Lung (tissue), 12 donors: ENCODE measurements around the gene GYG2. TPM values are rescaled to one million over a fixed set of nuclear protein-coding genes. Genes with fewer than 3 reads are reported as not detected.
"Not testable (repeated sequence)": the region's sequence is repeated elsewhere in the genome, so short reads cannot be mapped to it uniquely, and the experiment has no call there.

Experiments
- ATAC-seq: fragments of 200-7000 bp; cut with Tn5 transposase; one replicate; pipeline ENCODE4 v1.9.1; 2020; ENCODE audit warnings: moderate number of reproducible peaks; ENCODE audit not compliant: insufficient read depth, low FRiP score
- DNase-seq, 3 donors: peaks; one replicate each; pipeline ENCODE4 v3.0.0-alpha.2; 2013 to 2017
- H3K27ac ChIP-seq, 2 donors: one replicate each; pipeline ENCODE4 v1.5.1; 2013; ENCODE audit warnings: mild to moderate bottlenecking in 2 of 2, moderate library complexity in 2 of 2, control low read depth in 1 of 2, inconsistent platforms in 1 of 2, low read depth in 1 of 2, low read length in 1 of 2
- H3K27me3 ChIP-seq, 3 donors: one replicate each; pipeline ENCODE4 v1.5.1; 2013; ENCODE audit warnings: low read length in 2 of 3; ENCODE audit not compliant: control insufficient read depth in 3 of 3, insufficient read depth in 3 of 3
- H3K36me3 ChIP-seq, 4 donors: one replicate each; pipeline ENCODE4 v1.5.1; 2013; ENCODE audit warnings: low read length in 4 of 4, mild to moderate bottlenecking in 1 of 4, moderate library complexity in 1 of 4; ENCODE audit not compliant: control insufficient read depth in 4 of 4, insufficient read depth in 4 of 4
- H3K4me1 ChIP-seq, 5 donors: one replicate each; pipeline ENCODE4 v1.5.1; 2013; ENCODE audit warnings: low read length in 5 of 5, mild to moderate bottlenecking in 2 of 5, moderate library complexity in 1 of 5; ENCODE audit not compliant: control insufficient read depth in 5 of 5, insufficient read depth in 5 of 5
- H3K4me3 ChIP-seq: one replicate; pipeline ENCODE4 v1.5.1; 2013; ENCODE audit warnings: mild to moderate bottlenecking, control low read depth, moderate library complexity
- H3K9ac ChIP-seq, 2 donors: one replicate each; pipeline ENCODE4 v1.5.1; 2013; ENCODE audit warnings: low read length in 2 of 2, control low read depth in 1 of 2; ENCODE audit not compliant: insufficient read depth in 1 of 2
- H3K9me3 ChIP-seq, 4 donors: one replicate each; pipeline ENCODE4 v1.5.1; 2013; ENCODE audit warnings: low read length in 3 of 4, mild to moderate bottlenecking in 1 of 4, moderate library complexity in 1 of 4; ENCODE audit not compliant: control insufficient read depth in 4 of 4, insufficient read depth in 3 of 4
- WGBS, 2 donors: extraction: QIAGEN DNeasy Blood & Tissue Kit; methylation state at CpG; one replicate each; pipeline ENCODE4 v1.1.7; 2013; 5-methylcytosine and 5-hydroxymethylcytosine counted together
- polyA plus RNA-seq, 2 donors: library from polyadenylated mRNA; stranded (reverse); fragments of 200-250 nt; gene quantifications; one replicate each; pipeline ENCODE4 v1.2.1, GENCODE V29; 2013
- total RNA-seq, 2 donors: library from RNA; depleted of rRNA in 1 of 2; stranded (reverse); fragments of >200 nt in 1 of 2; gene quantifications; one replicate each; pipeline ENCODE4 v1.2.1, GENCODE V29; 2014 to 2021
- TF ChIP-seq, protein P1 (sequence below): IDR thresholded peaks from 2 replicates; pipeline ENCODE4 v1.5.1; 2012; ENCODE audit warnings: mild to moderate bottlenecking; ENCODE audit errors: control extremely low read depth, extremely low read depth
- donor health status: control.
- donor health status: control.
- donor health status: Bipolar disorder and iron deficiency.
- donor health status: healthy.
- donor health status: DM: yes; HTN: yes; CAD: no.

The GYG2 gene
- total and polyA plus RNA-seq, 4 donors: 0.59 to 5.4 (median 2.7) TPM

DNA sequence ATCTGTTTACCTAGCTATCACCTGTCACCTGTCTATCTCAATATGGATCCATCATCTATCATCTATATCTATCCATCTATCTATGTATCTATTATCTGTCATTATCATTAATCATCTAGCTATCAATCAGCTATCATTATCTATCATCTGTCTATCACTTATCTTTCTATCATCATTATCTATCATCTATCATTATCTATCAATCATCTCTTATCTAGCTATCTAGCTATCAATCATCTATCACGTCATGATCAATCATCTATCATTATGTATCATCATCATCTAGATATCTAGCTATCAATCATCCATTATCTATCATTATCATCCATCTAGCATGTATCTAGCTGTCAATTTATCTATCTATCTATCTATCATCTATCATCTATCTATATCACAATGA is 92.5 kb downstream of the GYG2 start:
- DNase-seq (peak in 1 of 3 donors; percentile 11), ATAC-seq (no peak)
- no peaks in the 10 kb centered on the region for H3K9me3 ChIP-seq
- H3K4me1 ChIP-seq: no peaks in the 10 kb centered on the region
- H3K27ac ChIP-seq: no peak overlapping the region
- peaks cover 0 to 10% (median 0%) of the 10 kb centered on the region in 3 donors for H3K27me3 ChIP-seq
- no peak overlapping the region for H3K4me3 ChIP-seq
- H3K36me3 ChIP-seq: peaks cover 2 to 32% (median 5%) of the 10 kb centered on the region in 4 donors
- TF ChIP-seq, protein P1, sequence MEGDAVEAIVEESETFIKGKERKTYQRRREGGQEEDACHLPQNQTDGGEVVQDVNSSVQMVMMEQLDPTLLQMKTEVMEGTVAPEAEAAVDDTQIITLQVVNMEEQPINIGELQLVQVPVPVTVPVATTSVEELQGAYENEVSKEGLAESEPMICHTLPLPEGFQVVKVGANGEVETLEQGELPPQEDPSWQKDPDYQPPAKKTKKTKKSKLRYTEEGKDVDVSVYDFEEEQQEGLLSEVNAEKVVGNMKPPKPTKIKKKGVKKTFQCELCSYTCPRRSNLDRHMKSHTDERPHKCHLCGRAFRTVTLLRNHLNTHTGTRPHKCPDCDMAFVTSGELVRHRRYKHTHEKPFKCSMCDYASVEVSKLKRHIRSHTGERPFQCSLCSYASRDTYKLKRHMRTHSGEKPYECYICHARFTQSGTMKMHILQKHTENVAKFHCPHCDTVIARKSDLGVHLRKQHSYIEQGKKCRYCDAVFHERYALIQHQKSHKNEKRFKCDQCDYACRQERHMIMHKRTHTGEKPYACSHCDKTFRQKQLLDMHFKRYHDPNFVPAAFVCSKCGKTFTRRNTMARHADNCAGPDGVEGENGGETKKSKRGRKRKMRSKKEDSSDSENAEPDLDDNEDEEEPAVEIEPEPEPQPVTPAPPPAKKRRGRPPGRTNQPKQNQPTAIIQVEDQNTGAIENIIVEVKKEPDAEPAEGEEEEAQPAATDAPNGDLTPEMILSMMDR: no peak
- no peak overlapping the region for H3K9ac ChIP-seq
- WGBS, 2 donors: 92 to 94% methylated on average over 1 of the region's 1 CpG

- DNase-seq: no peak
Observed at GRCh38 chrX:2921750-2922149, 93.0 kb downstream of the GYG2 start.

GRCh38 chrX:2924151-2924550 is 95.4 kb downstream of the GYG2 start:
- H3K36me3 ChIP-seq: peaks cover 2 to 24% (median 5%) of the 10 kb centered on the region in 4 donors
- DNase-seq (no peak), ATAC-seq (no peak)
- peaks cover 0 to 10% (median 0%) of the 10 kb centered on the region in 3 donors for H3K27me3 ChIP-seq
- H3K9ac ChIP-seq: no peak overlapping the region
- no peaks in the 10 kb centered on the region for H3K9me3 ChIP-seq
- peaks cover 0 to 4% (median 0%) of the 10 kb centered on the region in 5 donors for H3K4me1 ChIP-seq
- WGBS, 2 donors: 96 to 100% methylated on average over 9 of the region's 9 CpGs
- TF ChIP-seq, protein P1: no peak
- no peak overlapping the region for H3K4me3 ChIP-seq
- no peak overlapping the region for H3K27ac ChIP-seq

More at GRCh38 chrX:2921750-2922149, 93.0 kb downstream of the GYG2 start:
- Histone ChIP-seq H3K4me3 (no peak overlapping the region), H3K27me3 (peaks cover 0 to 10% (median 0%) of the 10 kb centered on the region in 3 donors), H3K4me1 (no peaks in the 10 kb centered on the region), H3K27ac (no peak overlapping the region), H3K9me3 (no peaks in the 10 kb centered on the region), H3K36me3 (peaks cover 2 to 32% (median 5%) of the 10 kb centered on the region in 4 donors), H3K9ac (no peak overlapping the region)
- no peak for ATAC-seq
- TF ChIP-seq, protein P1: no peak
- 91 to 94% methylated on average over 9 of the region's 9 CpGs for WGBS, 2 donors

DNA sequence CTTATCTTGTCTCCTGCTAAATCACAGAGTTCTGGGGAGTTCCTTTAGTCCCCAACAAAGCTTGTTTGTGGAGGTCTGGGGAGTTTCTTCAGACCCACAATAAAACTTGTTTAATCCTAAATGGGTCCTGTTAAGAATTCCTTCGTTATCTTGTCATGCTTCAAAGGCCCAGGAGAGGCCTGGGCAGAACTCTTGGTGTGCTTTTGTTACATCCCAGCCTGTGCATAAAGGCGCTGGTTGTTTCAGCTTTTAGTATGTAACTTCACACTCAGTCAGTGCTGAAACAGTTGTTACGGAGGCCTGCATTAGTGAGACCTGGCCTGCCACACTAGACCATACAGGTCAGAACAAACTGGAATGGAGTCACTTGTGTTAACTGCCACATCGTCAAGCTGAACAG is 97.5 kb downstream of the GYG2 start:
- peaks cover 0 to 11% (median 2%) of the 10 kb centered on the region in 4 donors for H3K36me3 ChIP-seq
- not testable (repeated sequence) for H3K4me3 ChIP-seq, H3K27ac ChIP-seq, ATAC-seq, H3K9me3 ChIP-seq, H3K27me3 ChIP-seq, DNase-seq, H3K4me1 ChIP-seq, H3K9ac ChIP-seq
- WGBS, 2 donors: 94 to 98% methylated on average over 4 of the region's 4 CpGs
